ENCODE results near the gene PDHX. TPM values are rescaled to one million over a fixed set of nuclear protein-coding genes. Genes with fewer than 3 reads are reported as not detected.

The PDHX gene
- total and polyA plus RNA-seq, 10 of the 15 experiments (the other 5 are each of a cell fraction or from before 2014, with no cell fraction given), result 14.5 to 41.9 (median 28.0) TPM

DNA sequence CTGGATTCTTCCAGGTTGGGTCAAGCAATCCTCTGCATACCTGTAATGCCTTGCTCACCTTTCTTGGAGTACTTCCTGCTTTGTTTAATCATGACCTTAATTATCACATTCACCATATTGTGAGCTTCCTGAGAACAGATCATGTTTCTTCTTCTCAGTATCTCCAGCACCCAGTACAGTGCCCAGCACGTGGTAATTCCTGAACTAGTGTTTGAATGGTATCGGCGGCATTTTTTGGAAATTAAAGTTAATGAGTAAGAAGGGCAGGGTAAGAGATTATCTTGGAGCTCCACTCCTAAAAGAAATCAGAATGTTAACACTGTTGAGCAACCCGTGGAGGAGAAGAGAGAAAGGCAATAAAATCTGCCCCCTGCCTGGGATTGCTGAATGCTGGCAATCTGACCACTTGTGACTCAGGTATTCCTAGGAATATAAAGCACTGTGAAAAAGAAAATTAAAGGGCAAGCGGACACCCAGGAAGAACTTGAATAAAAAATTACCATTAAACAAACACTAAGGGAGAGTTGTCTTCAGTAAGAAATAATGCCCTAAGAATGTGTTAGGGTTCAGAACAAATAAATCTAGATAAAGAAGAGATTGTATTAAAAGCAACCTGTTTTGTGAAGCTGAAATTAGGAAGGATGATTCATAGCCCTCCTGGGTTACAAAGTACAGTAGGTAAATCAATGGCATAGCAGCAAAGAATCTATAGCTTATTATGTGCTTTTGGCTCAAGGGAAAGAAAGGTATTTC lies 92.9 kb downstream of the PDHX start:
- POLR2A ChIA-PET, result interaction anchor here (1.3 to 1.8 kb wide), 2 partner anchors 124 to 132 kb away, joined by 4 to 5 read pairs; no protein-coding TSS in a partner anchor
- TF ChIP-seq IKZF1 (conservative IDR thresholded peaks at IDR 0.05) (no peak), JUNB (IDR thresholded peaks at IDR 0.05) (no peak), BRCA1 (IDR thresholded peaks at IDR 0.05; ENCODE audit: low read depth, low read length) (no peak), SUPT20H (IDR thresholded peaks at IDR 0.05; ENCODE audit: borderline replicate concordance, control insufficient read depth, low read depth, low read length) (no peak), SUZ12 (IDR thresholded peaks at IDR 0.05; ENCODE audit: unreplicated experiment) (no peak), POU2F2 (IDR thresholded peaks at IDR 0.05; ENCODE audit: borderline replicate concordance, low read depth, low read length) (no peak), STAT3 (IDR thresholded peaks at IDR 0.05; ENCODE audit: low read depth, low read length) (no peak), IKZF2 (IDR thresholded peaks at IDR 0.05) (no peak), JUND (IDR thresholded peaks at IDR 0.05; ENCODE audit: low read depth, low read length) (no peak), ZBTB40 (IDR thresholded peaks at IDR 0.05; ENCODE audit: borderline replicate concordance) (no peak), SPI1 (IDR thresholded peaks at IDR 0.05; ENCODE audit: borderline replicate concordance, insufficient read depth, low read depth, low read length) (no peak), DPF2 (IDR thresholded peaks at IDR 0.05) (no peak), WRNIP1 (IDR thresholded peaks at IDR 0.05; ENCODE audit: borderline replicate concordance, low read depth, low read length) (no peak), MYB (IDR thresholded peaks at IDR 0.05; ENCODE audit: borderline replicate concordance, low read depth, low read length) (no peak), HCFC1 (IDR thresholded peaks at IDR 0.05; ENCODE audit: low read length) (no peak), IRF4 (IDR thresholded peaks at IDR 0.05; ENCODE audit: low read depth, low read length) (no peak), NFYB (IDR thresholded peaks at IDR 0.05; ENCODE audit: insufficient read depth, low read depth, low read length) (no peak)
- TF ChIP-seq, protein P1, sequence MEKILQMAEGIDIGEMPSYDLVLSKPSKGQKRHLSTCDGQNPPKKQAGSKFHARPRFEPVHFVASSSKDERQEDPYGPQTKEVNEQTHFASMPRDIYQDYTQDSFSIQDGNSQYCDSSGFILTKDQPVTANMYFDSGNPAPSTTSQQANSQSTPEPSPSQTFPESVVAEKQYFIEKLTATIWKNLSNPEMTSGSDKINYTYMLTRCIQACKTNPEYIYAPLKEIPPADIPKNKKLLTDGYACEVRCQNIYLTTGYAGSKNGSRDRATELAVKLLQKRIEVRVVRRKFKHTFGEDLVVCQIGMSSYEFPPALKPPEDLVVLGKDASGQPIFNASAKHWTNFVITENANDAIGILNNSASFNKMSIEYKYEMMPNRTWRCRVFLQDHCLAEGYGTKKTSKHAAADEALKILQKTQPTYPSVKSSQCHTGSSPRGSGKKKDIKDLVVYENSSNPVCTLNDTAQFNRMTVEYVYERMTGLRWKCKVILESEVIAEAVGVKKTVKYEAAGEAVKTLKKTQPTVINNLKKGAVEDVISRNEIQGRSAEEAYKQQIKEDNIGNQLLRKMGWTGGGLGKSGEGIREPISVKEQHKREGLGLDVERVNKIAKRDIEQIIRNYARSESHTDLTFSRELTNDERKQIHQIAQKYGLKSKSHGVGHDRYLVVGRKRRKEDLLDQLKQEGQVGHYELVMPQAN (conservative IDR thresholded peaks at IDR 0.05), result no peak

More for the DNA sequence above, 92.9 kb downstream of the PDHX start:
- ChIA-PET CTCF (interaction anchor here (0.8 to 7.1 kb wide), 8 partner anchors 9 to 296 kb away, joined by 3 to 48 read pairs (median 4); no protein-coding TSS in a partner anchor), RAD21 (ENCODE audit: unreplicated experiment) (interaction anchor here (0.8 to 4.6 kb wide), 11 partner anchors 10 to 296 kb away, joined by 3 to 26 read pairs (median 3); no protein-coding TSS in a partner anchor), SMC1A (ENCODE audit: uncharacterized antibody, unreplicated experiment) (interaction anchor here (0.7 to 15.3 kb wide), 19 partner anchors 9 to 382 kb away, joined by 3 to 234 read pairs (median 4); no protein-coding TSS in a partner anchor)
- no peaks in the 10 kb centered on the region for H3K27me3 ChIP-seq (replicated peaks in 1 of 2; ENCODE audit: control insufficient read depth in 2 of 2, insufficient read depth in 2 of 2, low read length in 1 of 2)
- H3K27ac ChIP-seq (ENCODE audit: control insufficient read depth, insufficient read depth), result no peak overlapping the region
- DNase-seq (ENCODE audit: low read depth, low spot score) (no peak), ATAC-seq (no peak), FAIRE-seq (no peak)
- in situ Hi-C loops (cut with MboI), result loop anchor here (10.0 kb wide), 1 partner anchor 765 kb away; no protein-coding TSS in a partner anchor
- H3K36me3 ChIP-seq (ENCODE audit: control insufficient read depth in 2 of 2, insufficient read depth in 2 of 2, low read length in 1 of 2), result no peaks in the 10 kb centered on the region
- no peak overlapping the region for H3K4me2 ChIP-seq (ENCODE audit: control insufficient read depth, insufficient read depth)
- H3K79me2 ChIP-seq (ENCODE audit: control insufficient read depth, insufficient read depth, low read length), result no peaks in the 10 kb centered on the region
- H3K9me3 ChIP-seq (replicated peaks; ENCODE audit: control insufficient read depth, insufficient read depth, low read length), result no peaks in the 10 kb centered on the region
- over 99% methylated on average over 5 of the region's 5 CpGs for WGBS (ENCODE audit: insufficient coverage, insufficient replicate concordance, low lambda C conversion rate, missing lambda C conversion rate)
- H3K4me3 ChIP-seq, result no peak overlapping the region
- intact Hi-C loops (cut with micrococcal nuclease; ENCODE audit: unreplicated experiment), result no loop called here
- H2AFZ ChIP-seq (ENCODE audit: control insufficient read depth, low read depth, low read length), result no peak overlapping the region
- no TSS peak for BruUV-seq (replicated peaks)
- peaks cover 36% of the 10 kb centered on the region for H3K4me1 ChIP-seq (ENCODE audit: control insufficient read depth, insufficient read depth, low read length)
- no peak overlapping the region for H3K9ac ChIP-seq (ENCODE audit: control insufficient read depth, insufficient read depth, low read length)
- H4K20me1 ChIP-seq (ENCODE audit: control insufficient read depth, insufficient read depth), result no peaks in the 10 kb centered on the region

All from GM12878 (cell line).